Measurements from ENCODE around the gene CD99L2.

Gene CD99L2

GRCh38 chrX:150761819-150762216, 136.7 kb downstream of the CD99L2 start:
- no peak for DNase-seq

GRCh38 chrX:150761176-150761818, 137.2 kb downstream of the CD99L2 start:
- no peak for DNase-seq

GRCh38 chrX:150759568-150760416, 138.7 kb downstream of the CD99L2 start:
- no peak for DNase-seq

DNA sequence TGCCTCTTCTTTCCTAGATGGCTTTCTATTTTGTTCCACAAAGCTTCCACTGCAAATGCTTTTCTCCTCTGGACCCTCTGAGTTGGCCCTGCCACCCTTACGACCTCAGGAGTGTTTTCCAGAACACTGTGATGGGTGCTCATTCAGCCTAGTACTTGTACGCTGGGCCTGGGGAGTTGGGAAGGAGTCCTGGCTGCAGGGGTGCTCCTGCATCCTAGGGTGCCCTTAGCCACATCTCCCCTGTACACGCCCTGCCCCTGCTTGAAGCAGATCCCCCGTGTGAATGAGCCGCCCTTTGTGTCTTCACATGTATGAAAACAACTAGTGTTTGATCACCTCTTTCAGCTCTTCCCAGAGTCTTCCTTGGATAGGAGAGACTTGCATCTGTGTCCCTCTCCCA, 141.1 kb downstream of the CD99L2 start:
- DNase-seq: no peak

GRCh38 chrX:150753968-150754367, 144.5 kb downstream of the CD99L2 start:
- DNase-seq: no peak

DNA sequence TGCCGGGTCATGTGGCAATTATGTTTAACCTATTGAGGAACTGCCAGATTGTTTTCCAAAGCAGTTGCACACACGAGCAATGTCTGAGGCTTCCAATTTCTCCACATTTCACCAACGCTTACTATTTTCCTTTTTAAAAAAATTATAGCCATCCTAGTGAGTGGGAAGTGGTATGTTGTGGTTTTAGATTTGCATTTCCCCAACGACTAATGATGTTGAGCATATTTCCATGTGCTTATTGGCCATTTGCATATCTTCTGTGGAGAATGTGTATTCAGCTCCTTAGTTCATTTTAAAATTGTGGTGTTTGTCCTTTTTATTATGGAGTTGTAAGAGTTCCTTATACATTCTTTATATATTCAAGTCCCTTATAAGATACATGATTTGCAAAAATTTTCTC, 145.1 kb downstream of the CD99L2 start:
- no peak for DNase-seq

GRCh38 chrX:150752124-150752523, 146.3 kb downstream of the CD99L2 start:
- DNase-seq: no peak

DNA sequence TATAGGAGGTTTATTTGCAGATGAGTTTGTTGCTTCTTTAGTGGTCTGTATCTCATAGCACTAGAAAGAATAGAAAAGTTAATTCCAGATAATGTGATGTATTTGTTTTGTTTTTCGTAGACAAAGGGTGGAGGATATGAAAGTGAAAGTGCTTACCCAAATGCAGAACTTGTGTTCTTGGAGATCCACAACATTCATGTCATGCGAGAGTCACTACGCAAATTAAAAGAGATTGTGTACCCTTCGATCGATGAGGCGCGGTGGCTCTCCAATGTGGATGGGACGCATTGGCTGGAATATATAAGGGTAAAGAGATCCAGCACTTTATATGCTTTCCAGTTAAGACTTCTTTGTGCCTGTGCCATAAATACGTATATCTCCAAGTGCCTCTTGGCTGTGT, 162.0 kb downstream of the CD99L2 start:
- no peak for DNase-seq

DNA sequence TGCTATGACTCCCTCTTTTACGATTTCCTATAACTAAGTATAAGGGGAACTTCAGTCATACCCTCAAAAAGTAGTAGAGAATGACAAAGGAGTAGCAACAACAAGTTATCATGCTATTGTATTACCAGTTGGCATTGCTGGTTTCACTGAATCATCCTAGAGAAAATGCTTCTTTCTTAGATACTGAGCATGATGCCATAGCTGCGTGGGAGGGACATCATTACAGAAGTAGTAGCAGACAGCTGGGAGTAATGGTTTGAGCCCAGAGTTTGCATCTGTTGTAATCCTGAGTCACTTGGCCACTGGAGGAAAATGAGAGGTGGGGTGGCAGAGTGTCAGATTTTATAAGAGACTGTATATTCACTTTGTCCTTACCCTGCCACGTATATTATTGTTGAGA, 166.7 kb downstream of the CD99L2 start:
- no peak for DNase-seq

GRCh38 chrX:150730719-150731118, 167.7 kb downstream of the CD99L2 start:
- no peak for DNase-seq

GRCh38 chrX:150729956-150730355, 168.5 kb downstream of the CD99L2 start:
- no peak for DNase-seq

DNA sequence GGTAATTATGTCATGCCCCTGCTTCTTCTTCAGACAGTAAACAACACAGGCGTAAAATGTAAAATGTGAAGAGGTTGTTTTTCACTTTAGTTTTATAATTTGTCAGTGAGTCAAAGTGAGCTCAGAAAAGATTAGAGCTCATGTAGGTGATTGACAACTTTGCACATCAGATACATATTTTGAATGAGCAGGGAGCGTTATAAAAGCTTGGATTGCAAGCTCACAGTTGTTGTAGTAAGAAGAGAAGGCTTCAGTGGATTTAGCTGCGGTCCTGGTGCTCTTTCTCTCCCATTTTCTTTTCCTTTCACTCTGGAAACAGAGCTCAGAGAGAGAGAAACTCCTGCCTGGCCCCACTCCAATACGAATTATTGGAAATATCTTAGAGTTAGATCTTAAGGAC, 178.8 kb downstream of the CD99L2 start:
- DNase-seq: no peak
